Endothelial cell of umbilical vein (primary cell): ENCODE data around the gene TSPAN17.

Experiments
- CTCF ChIP-seq, 2 donors: IDR thresholded peaks; 1 replicate in 1 of 2; 2 replicates in 1 of 2; pipeline ENCODE4 v1.5.1; 2011; ENCODE audit warnings: low read length in 2 of 2, mild to moderate bottlenecking in 2 of 2, moderate library complexity in 2 of 2, control low read depth in 1 of 2, inconsistent platforms in 1 of 2, low read depth in 1 of 2; ENCODE audit not compliant: insufficient read depth in 1 of 2; ENCODE audit errors: extremely low read depth in 1 of 2
- EZH2 ChIP-seq: IDR thresholded peaks from 2 replicates; pipeline ENCODE4 v1.6.1; 2012; ENCODE audit warnings: borderline replicate concordance, low read depth, mild to moderate bottlenecking, moderate library complexity, low read length, inconsistent platforms; ENCODE audit not compliant: severe bottlenecking
- MAX ChIP-seq: IDR thresholded peaks from 2 replicates; pipeline ENCODE4 v1.6.1; 2011; ENCODE audit not compliant: insufficient read depth, insufficient read length
- POLR2A ChIP-seq: IDR thresholded peaks from 2 replicates; pipeline ENCODE4 v1.6.1; 2012; ENCODE audit warnings: low read depth, mild to moderate bottlenecking, control low read depth, low read length
- POLR2AphosphoS5 ChIP-seq: IDR thresholded peaks from 2 replicates; pipeline ENCODE4 v1.6.1; 2012; ENCODE audit warnings: low read depth, mild to moderate bottlenecking, control low read depth, low read length, moderate library complexity; ENCODE audit not compliant: insufficient read depth

DNA sequence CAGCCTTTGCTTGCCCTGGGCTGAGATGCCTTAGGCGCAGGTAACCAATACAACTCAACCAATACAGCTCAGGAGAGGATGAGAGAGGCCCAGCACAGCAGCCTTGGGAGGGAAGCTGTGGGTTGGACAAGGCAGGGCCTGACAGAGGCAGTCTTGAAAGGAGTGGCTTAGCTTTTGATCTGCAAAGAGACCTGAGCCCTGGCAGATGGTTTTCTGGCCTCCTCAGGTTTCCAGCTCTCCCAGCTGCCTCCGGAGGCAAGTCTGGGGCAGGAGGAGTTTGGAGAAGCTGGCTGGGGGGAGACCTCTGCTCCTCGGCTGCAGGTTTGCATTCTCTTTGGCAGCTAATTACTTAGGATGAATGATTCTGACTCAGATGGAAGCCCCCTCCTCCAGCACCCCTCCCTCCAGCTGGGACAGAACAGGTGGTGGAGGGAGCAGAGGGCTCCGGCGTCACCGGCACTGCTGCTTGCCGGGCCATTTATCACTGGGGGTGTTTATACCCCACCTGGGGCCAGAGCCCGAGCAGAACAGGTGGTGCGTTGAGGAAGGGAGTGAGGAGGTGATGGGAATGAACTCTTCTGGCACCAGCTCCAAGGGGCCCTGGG, 50.8 kb downstream of the TSPAN17 start:
- TF ChIP-seq CTCF (IDR thresholded peaks at IDR 0.05; ENCODE audit: extremely low read depth in 1 of 2, insufficient read depth in 1 of 2, low read depth in 1 of 2, low read length in 2 of 2) (no peak), POLR2AphosphoS5 (no peak), MAX (no peak), POLR2A (no peak), EZH2 (no peak)
